ENCODE data around the gene PDGFC. TPM values are rescaled to one million over a fixed set of nuclear protein-coding genes. Genes with fewer than 3 reads are reported as not detected.

Gene PDGFC
- total RNA-seq, 1 donor from 2014 or later = 42.5 TPM

- Mint-ChIP-seq H3K27me3 (no peaks in the 10 kb centered on the region), H3K9me3 (ENCODE audit: low read depth) (peaks cover 5% of the 10 kb centered on the region), H3K4me1 (ENCODE audit: low read depth) (peaks cover 4% of the 10 kb centered on the region), H3K27ac (no peak overlapping the region), H3K36me3 (ENCODE audit: insufficient read depth) (peaks cover 10% of the 10 kb centered on the region), H3K4me3 (ENCODE audit: low read depth) (no peak overlapping the region)
- no peak for TF ChIP-seq CTCF (IDR thresholded peaks at IDR 0.05; ENCODE audit: unreplicated experiment)
- no peak for DNase-seq (ENCODE audit: low spot score, unreplicated experiment)
Measured at GRCh38 chr4:156778606-156779005, 193.0 kb downstream of the PDGFC start.

- DNase-seq (ENCODE audit: low spot score, unreplicated experiment) = no peak
- H3K9me3 Mint-ChIP-seq (ENCODE audit: low read depth) = peaks cover 5% of the 10 kb centered on the region
- peaks cover 10% of the 10 kb centered on the region for H3K36me3 Mint-ChIP-seq (ENCODE audit: insufficient read depth)
- no peaks in the 10 kb centered on the region for H3K27me3 Mint-ChIP-seq
- H3K4me3 Mint-ChIP-seq (ENCODE audit: low read depth) = no peak overlapping the region
- no peak for TF ChIP-seq CTCF (IDR thresholded peaks at IDR 0.05; ENCODE audit: unreplicated experiment)
- no peak overlapping the region for H3K27ac Mint-ChIP-seq
- H3K4me1 Mint-ChIP-seq (ENCODE audit: low read depth) = peaks cover 4% of the 10 kb centered on the region
Measured at GRCh38 chr4:156778093-156778492, 193.5 kb downstream of the PDGFC start.

- TF ChIP-seq CTCF (IDR thresholded peaks at IDR 0.05; ENCODE audit: unreplicated experiment) = no peak
- H3K4me3 Mint-ChIP-seq (ENCODE audit: low read depth) = no peak overlapping the region
- DNase-seq (ENCODE audit: low spot score, unreplicated experiment) = no peak
- H3K27me3 Mint-ChIP-seq = no peaks in the 10 kb centered on the region
- H3K36me3 Mint-ChIP-seq (ENCODE audit: insufficient read depth) = peaks cover 2% of the 10 kb centered on the region
- no peak overlapping the region for H3K27ac Mint-ChIP-seq
- peaks cover 10% of the 10 kb centered on the region for H3K4me1 Mint-ChIP-seq (ENCODE audit: low read depth)
- H3K9me3 Mint-ChIP-seq (ENCODE audit: low read depth) = peaks cover under 1% of the 10 kb centered on the region
Measured at GRCh38 chr4:156775813-156776212, 195.8 kb downstream of the PDGFC start.

GRCh38 chr4:156774422-156774821 lies 197.2 kb downstream of the PDGFC start:
- TF ChIP-seq CTCF (IDR thresholded peaks at IDR 0.05; ENCODE audit: unreplicated experiment) = no peak
- H3K4me3 Mint-ChIP-seq (ENCODE audit: low read depth) = no peak overlapping the region
- peaks cover 12% of the 10 kb centered on the region for H3K4me1 Mint-ChIP-seq (ENCODE audit: low read depth)
- no peaks in the 10 kb centered on the region for H3K36me3 Mint-ChIP-seq (ENCODE audit: insufficient read depth)
- H3K9me3 Mint-ChIP-seq (ENCODE audit: low read depth) = no peaks in the 10 kb centered on the region
- H3K27me3 Mint-ChIP-seq = no peaks in the 10 kb centered on the region
- H3K27ac Mint-ChIP-seq = no peak overlapping the region
- DNase-seq (ENCODE audit: low spot score, unreplicated experiment) = no peak

- no peak for DNase-seq (ENCODE audit: low spot score, unreplicated experiment)
- no peak overlapping the region for H3K4me3 Mint-ChIP-seq (ENCODE audit: low read depth)
- no peak for TF ChIP-seq CTCF (IDR thresholded peaks at IDR 0.05; ENCODE audit: unreplicated experiment)
- H3K27ac Mint-ChIP-seq = no peak overlapping the region
- H3K36me3 Mint-ChIP-seq (ENCODE audit: insufficient read depth) = no peaks in the 10 kb centered on the region
- peaks cover 12% of the 10 kb centered on the region for H3K4me1 Mint-ChIP-seq (ENCODE audit: low read depth)
- H3K27me3 Mint-ChIP-seq = no peaks in the 10 kb centered on the region
- H3K9me3 Mint-ChIP-seq (ENCODE audit: low read depth) = no peaks in the 10 kb centered on the region
Measured at GRCh38 chr4:156773648-156774357, 197.8 kb downstream of the PDGFC start.
